Testis (tissue), 3 donors: ENCODE results near the gene RANBP3. TPM values are rescaled to one million over a fixed set of nuclear protein-coding genes. Genes with fewer than 3 reads are reported as not detected.

ENCODE experiments used
- DNase-seq: peaks from one replicate; pipeline ENCODE4 v3.0.0-alpha.2; 2019
- H3K27ac ChIP-seq, 2 donors: fragments of 200-600 bp; sonication (generic); one replicate each; pipeline ENCODE4 v1.5.1; 2019
- H3K27me3 ChIP-seq: fragments of 200-600 bp; sonication (generic); one replicate; pipeline ENCODE4 v1.5.1; 2019
- H3K36me3 ChIP-seq: fragments of 200-600 bp; sonication (generic); one replicate; pipeline ENCODE4 v1.5.1; 2017; ENCODE audit warnings: low read depth; ENCODE audit errors: missing control alignments
- H3K4me1 ChIP-seq: fragments of 200-600 bp; sonication (generic); one replicate; pipeline ENCODE4 v1.5.1; 2019
- H3K4me3 ChIP-seq, 2 donors: fragments of 200-600 bp; sonication (generic); one replicate each; pipeline ENCODE4 v1.5.1; 2017 to 2019
- H3K9me3 ChIP-seq: fragments of 200-600 bp; sonication (generic); one replicate; pipeline ENCODE4 v1.5.1; 2017
- POLR2A ChIP-seq: fragments of 450-650 bp; IDR thresholded peaks from one replicate; pipeline ENCODE4 v1.6.1; 2017; ENCODE audit warnings: antibody characterized with exemption, mild to moderate bottlenecking, moderate library complexity
- WGBS, 2 donors: methylation state at CpG; one replicate each; pipeline ENCODE4 v1.1.5; 2018; 5-methylcytosine and 5-hydroxymethylcytosine counted together
- intact Hi-C: fragments of 100-400 bp; cut with DNase I; formaldehyde crosslinking; loops from one replicate; pipeline ENCODE4 v1.15.1; 2023; ENCODE audit warnings: low total_unique reads
- polyA plus RNA-seq: library from polyadenylated mRNA; stranded (reverse); fragments of 350-450 nt; fragmentation: Illumina TruSeq; extraction: RNeasy Lipid Tissue Mini Kit (QIAGEN cat#74804); gene quantifications from one replicate; pipeline ENCODE4 v1.2.3, GENCODE V29; 2014; ENCODE audit warnings: low read depth, low replicate concordance; ENCODE audit not compliant: insufficient read depth
- total RNA-seq, 2 donors: library from RNA; depleted of rRNA; stranded (reverse); fragments of >200 nt; gene quantifications; one replicate each; pipeline ENCODE4 v1.2.3, GENCODE V29; 2016
- TF ChIP-seq, protein P1 (sequence below), 3 experiments: fragments of 450-650 bp in 2 of 3; fragments of 200-600 bp in 1 of 3; sonication (generic) in 1 of 3; IDR thresholded peaks; one replicate each; pipeline ENCODE4 v1.5.1; 2016 to 2019; ENCODE audit warnings: antibody characterized with exemption in 3 of 3, mild to moderate bottlenecking in 2 of 3, moderate library complexity in 1 of 3

The RANBP3 gene
- total and polyA plus RNA-seq, 3 donors from 2014 or later: 142 to 148 (median 145) TPM

DNA sequence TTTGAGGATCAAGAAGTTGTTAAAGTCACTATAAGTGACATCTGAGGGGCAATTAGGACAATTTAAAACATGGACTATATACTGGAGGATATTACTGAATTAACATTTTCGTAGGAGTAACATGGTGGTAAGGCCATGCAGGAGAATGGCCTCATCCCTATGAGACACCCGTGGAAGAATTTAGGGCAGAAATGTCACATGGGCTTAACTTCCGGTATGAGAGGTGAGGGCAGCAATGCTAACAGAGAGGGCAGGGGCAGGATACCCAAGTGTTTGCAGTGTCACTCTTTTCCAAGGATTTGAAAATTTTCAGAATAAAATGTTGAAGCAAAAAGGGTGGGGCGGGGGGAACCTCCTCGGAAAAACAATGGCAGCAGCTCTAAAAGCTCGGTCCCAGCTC, 23.6 kb downstream of the RANBP3 start:
- TF ChIP-seq, protein P1, sequence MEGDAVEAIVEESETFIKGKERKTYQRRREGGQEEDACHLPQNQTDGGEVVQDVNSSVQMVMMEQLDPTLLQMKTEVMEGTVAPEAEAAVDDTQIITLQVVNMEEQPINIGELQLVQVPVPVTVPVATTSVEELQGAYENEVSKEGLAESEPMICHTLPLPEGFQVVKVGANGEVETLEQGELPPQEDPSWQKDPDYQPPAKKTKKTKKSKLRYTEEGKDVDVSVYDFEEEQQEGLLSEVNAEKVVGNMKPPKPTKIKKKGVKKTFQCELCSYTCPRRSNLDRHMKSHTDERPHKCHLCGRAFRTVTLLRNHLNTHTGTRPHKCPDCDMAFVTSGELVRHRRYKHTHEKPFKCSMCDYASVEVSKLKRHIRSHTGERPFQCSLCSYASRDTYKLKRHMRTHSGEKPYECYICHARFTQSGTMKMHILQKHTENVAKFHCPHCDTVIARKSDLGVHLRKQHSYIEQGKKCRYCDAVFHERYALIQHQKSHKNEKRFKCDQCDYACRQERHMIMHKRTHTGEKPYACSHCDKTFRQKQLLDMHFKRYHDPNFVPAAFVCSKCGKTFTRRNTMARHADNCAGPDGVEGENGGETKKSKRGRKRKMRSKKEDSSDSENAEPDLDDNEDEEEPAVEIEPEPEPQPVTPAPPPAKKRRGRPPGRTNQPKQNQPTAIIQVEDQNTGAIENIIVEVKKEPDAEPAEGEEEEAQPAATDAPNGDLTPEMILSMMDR (IDR thresholded peaks at IDR 0.05): no peak
- TF ChIP-seq POLR2A: no peak
- DNase-seq: no peak
- intact Hi-C loops: no loop called here
- Histone ChIP-seq H3K4me1 (peaks cover 33% of the 10 kb centered on the region), H3K27ac (no peak overlapping the region), H3K9me3 (no peaks in the 10 kb centered on the region), H3K27me3 (no peaks in the 10 kb centered on the region), H3K36me3 (no peaks in the 10 kb centered on the region), H3K4me3 (no peak overlapping the region)
- 66 to 67% methylated on average over 6 of the region's 6 CpGs for WGBS, 2 donors

DNA sequence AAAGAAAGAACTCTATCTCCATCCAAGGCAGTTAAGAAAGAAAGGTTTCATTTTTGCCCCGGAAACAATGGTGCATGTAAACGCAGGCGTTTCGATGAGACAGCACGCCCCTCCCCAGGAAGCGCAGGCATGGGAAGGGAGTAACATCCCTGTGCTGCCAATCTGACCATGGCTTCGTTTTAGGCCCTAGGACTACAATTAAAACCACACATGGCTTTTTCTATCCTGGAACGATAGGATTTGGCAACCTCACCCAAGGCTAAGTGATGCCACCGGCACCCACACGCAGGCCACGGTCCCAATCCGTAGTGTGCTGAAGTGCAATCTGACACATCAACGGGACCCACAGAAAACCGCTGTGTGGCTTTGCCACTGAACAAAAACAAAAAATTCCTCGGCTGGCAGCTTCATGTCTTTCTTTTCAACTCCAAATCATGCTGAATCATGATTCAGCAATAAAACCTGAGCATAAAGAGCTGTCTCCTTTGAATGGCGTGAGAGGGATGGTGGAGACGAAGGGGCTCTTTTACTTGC, 24.2 kb downstream of the RANBP3 start:
- TF ChIP-seq, protein P1 (IDR thresholded peaks at IDR 0.05): no peak
- no peak for TF ChIP-seq POLR2A
- H3K27me3 ChIP-seq: no peaks in the 10 kb centered on the region
- 66 to 70% methylated on average over 17 of the region's 17 CpGs for WGBS, 2 donors
- H3K27ac ChIP-seq: no peak overlapping the region
- intact Hi-C loops: no loop called here
- no peaks in the 10 kb centered on the region for H3K36me3 ChIP-seq
- no peaks in the 10 kb centered on the region for H3K9me3 ChIP-seq
- no peak overlapping the region for H3K4me3 ChIP-seq
- DNase-seq: no peak
- peaks cover 33% of the 10 kb centered on the region for H3K4me1 ChIP-seq

DNA sequence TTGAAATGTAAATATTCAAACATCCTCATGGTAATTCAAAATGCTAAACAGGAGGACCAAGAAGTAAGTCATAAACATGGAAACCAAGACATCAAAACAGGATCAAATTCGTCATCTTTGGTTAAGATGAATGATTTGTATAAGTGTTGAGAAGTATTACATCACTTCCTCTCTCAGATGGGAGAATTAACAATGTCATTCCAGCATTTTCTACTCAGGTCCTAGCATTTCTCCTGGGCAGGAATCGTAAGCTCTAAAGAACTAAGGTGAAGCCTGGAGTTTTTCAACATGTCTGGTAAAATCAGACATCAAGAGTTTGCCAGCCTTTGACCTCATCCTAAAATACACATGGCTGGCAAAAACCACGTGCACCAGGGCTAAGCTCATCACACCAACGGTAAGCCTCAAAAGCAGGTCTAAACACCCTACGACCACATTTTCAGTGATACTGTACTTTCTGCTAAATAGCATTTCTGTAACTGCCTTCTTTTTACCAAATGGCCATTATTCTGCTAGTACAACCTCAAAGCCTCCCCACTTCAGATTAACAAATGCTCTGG, 24.8 kb downstream of the RANBP3 start:
- Histone ChIP-seq H3K4me3 (no peak overlapping the region), H3K36me3 (no peaks in the 10 kb centered on the region), H3K27me3 (no peaks in the 10 kb centered on the region), H3K4me1 (peaks cover 39% of the 10 kb centered on the region), H3K9me3 (no peaks in the 10 kb centered on the region), H3K27ac (no peak overlapping the region)
- 83 to 90% methylated on average over 5 of the region's 5 CpGs for WGBS, 2 donors
- intact Hi-C loops: no loop called here
- no peak for TF ChIP-seq POLR2A
- TF ChIP-seq, protein P1 (IDR thresholded peaks at IDR 0.05): no peak
- no peak for DNase-seq

DNA sequence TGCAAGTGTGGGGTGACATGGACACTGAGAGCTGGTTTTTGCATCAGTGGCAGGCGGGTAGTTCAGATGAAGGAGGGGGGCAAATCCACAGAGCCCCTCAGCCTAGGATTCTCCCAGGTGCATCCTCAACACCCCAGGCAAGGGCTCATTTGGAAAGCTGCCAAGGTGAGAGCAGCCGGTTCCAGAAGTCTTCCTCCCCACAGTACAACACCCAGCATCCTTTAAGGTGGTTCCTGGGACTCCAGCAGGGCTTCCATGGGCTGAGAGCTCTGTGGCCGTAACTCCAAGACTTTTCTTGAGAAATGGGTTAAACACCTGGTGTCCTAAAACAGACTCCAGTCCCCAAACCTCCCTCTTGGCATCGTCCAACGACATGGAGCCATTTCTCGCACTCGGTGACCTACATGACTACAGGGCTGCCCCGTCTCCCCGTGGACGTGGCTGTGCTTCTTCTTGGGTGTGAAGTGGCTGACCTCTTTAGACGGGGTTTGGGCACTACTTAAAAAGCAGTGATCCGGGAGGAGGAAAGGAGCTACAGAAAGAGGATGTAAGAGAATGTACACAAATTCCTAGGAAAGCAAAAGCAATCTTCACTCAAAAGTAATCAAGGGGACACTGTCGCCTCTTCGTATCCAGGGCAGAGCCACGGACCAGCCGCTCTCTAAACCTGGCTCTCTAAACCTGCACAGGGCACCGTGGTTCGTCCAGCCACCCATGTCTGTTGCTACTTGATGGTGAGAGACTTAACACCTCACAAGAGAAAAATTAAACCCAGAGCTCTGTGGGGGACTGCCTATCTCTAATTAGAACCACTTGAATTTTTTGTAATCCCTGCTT, 25.5 kb downstream of the RANBP3 start:
- WGBS, 2 donors: 79 to 85% methylated on average over 16 to 18 of the region's 18 CpGs
- H3K36me3 ChIP-seq: no peaks in the 10 kb centered on the region
- no peak overlapping the region for H3K27ac ChIP-seq
- TF ChIP-seq, protein P1 (IDR thresholded peaks at IDR 0.05): no peak
- TF ChIP-seq POLR2A: no peak
- H3K4me1 ChIP-seq: peaks cover 46% of the 10 kb centered on the region
- no peaks in the 10 kb centered on the region for H3K27me3 ChIP-seq
- DNase-seq: no peak
- H3K4me3 ChIP-seq: no peak overlapping the region
- H3K9me3 ChIP-seq: no peaks in the 10 kb centered on the region
- intact Hi-C loops: no loop called here
